Natural killer cell (primary cell): Measurements from ENCODE around the gene C17orf50. TPM values are rescaled to one million over a fixed set of nuclear protein-coding genes. Genes with fewer than 3 reads are reported as not detected.

Experiments
- ATAC-seq, 3 donors: fragments of 150-1000 bp in 2 of 3; fragments of 200-7000 bp in 1 of 3; cut with Tn5 transposase; 1 replicate in 1 of 3; 2 replicates in 2 of 3; pipeline ENCODE4 v1.10.0; 2021; ENCODE audit warnings: mild to moderate bottlenecking in 2 of 3, moderate library complexity in 2 of 3
- DNase-seq, 2 donors: peaks; one replicate each; pipeline versions ENCODE4 v3.0.0 to v3.0.0-alpha.2; 2013 to 2021; ENCODE audit warnings: mixed read lengths in 1 of 2
- H3K27ac ChIP-seq: one replicate; pipeline ENCODE4 v1.5.1; 2013; ENCODE audit warnings: mild to moderate bottlenecking, low read length
- H3K27me3 ChIP-seq: one replicate; pipeline ENCODE4 v1.6.1; 2013; ENCODE audit warnings: low read length; ENCODE audit not compliant: control insufficient read depth, insufficient read depth
- H3K36me3 ChIP-seq: one replicate; pipeline ENCODE4 v1.6.1; 2013; ENCODE audit warnings: low read length; ENCODE audit not compliant: control insufficient read depth, insufficient read depth
- H3K4me1 ChIP-seq: one replicate; pipeline ENCODE4 v1.6.1; 2013; ENCODE audit warnings: low read length; ENCODE audit not compliant: control insufficient read depth, insufficient read depth
- H3K4me3 ChIP-seq: one replicate; pipeline ENCODE4 v1.5.1; 2013; ENCODE audit warnings: low read length
- H3K9me3 ChIP-seq: one replicate; pipeline ENCODE4 v1.6.1; 2013; ENCODE audit warnings: low read length; ENCODE audit not compliant: control insufficient read depth, insufficient read depth
- H3K27ac Mint-ChIP-seq, 2 donors: one replicate each; pipeline ENCODE4 v1.8.0; 2022; ENCODE audit warnings: mild to moderate bottlenecking in 2 of 2, mixed read lengths in 2 of 2, moderate library complexity in 1 of 2
- H3K27me3 Mint-ChIP-seq, 2 donors: one replicate each; pipeline ENCODE4 v1.8.0; 2022; ENCODE audit warnings: low read depth in 2 of 2, mixed read lengths in 2 of 2
- H3K36me3 Mint-ChIP-seq: one replicate; pipeline ENCODE4 v1.8.0; 2022; ENCODE audit warnings: mixed read lengths
- H3K4me1 Mint-ChIP-seq, 2 donors: one replicate each; pipeline ENCODE4 v1.8.0; 2022; ENCODE audit warnings: mixed read lengths in 2 of 2
- H3K4me3 Mint-ChIP-seq: one replicate; pipeline ENCODE4 v1.8.0; 2022; ENCODE audit warnings: mild to moderate bottlenecking, moderate library complexity, mixed read lengths
- H3K9me3 Mint-ChIP-seq, 2 donors: one replicate each; pipeline ENCODE4 v1.8.0; 2022; ENCODE audit warnings: mixed read lengths in 2 of 2
- CTCF ChIP-seq: fragments of 200-600 bp; IDR thresholded peaks from one replicate; pipeline ENCODE4 v1.8.0; 2022; ENCODE audit warnings: antibody characterized with exemption
- WGBS: methylation state at CpG from one replicate; pipeline ENCODE4 v1.1.7; 2013; ENCODE audit warnings: missing lambda C conversion rate; ENCODE audit not compliant: insufficient coverage; 5-methylcytosine and 5-hydroxymethylcytosine counted together
- intact Hi-C: fragments of 100-400 bp; cut with micrococcal nuclease; formaldehyde crosslinking; loops from one replicate; pipeline ENCODE4 v1.14.2; 2022
- total RNA-seq, 4 donors: library from RNA; stranded (reverse); fragments of 120-200 nt in 1 of 4; gene quantifications; one replicate each; pipeline versions ENCODE4 v1.2.3 to v1.2.4, GENCODE V29; 2013 to 2022

The C17orf50 gene
- total RNA-seq, 3 donors from 2014 or later (not counting 1 experiment from before 2014, with no cell fraction given) = not detected

DNA sequence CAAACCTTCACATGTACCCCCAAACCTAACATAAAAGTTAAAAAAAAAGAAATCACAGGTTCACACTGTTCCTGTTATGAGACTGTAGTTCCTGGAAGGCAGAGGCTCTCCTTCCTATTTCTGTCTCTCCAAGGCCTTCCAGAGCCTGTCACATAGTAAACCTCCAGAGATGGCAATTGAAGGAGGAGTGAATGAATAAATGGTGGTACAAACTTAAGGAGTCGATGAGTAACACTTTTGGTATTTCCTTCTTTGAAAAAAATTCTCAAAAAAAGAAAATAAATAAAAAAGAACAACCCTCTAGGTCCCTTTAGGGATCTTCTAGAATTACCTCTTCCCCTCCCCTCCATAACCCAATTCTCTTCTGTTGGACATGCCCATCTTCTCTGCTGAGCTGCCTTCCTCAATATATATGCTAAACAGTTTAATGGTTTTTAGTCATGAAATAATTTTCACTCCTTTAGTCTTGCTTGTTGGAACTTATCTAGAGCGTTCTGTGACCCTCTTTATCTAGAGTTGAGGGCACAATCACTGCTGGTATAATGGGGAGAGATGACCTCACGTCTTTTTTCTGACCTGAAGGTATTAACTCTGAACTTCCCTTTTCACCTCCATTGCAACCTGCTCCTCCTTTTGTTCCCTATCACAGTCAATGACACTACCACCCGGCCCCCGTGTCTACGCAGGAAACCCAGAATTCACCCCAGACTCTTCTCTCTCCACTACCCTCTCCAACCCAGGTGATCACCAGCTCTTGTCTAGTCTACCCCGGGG, 46.9 kb downstream of the C17orf50 start:
- peaks cover 40 to 43% of the 10 kb centered on the region in 2 donors for H3K4me1 Mint-ChIP-seq
- no peaks in the 10 kb centered on the region for H3K9me3 Mint-ChIP-seq
- TF ChIP-seq CTCF = no peak
- H3K27ac ChIP-seq = no peak overlapping the region
- no peaks in the 10 kb centered on the region for H3K27me3 ChIP-seq
- intact Hi-C loops = loop anchor here (5.0 kb wide), 1 partner anchor 495 kb away; no protein-coding TSS in a partner anchor
- H3K36me3 ChIP-seq = no peaks in the 10 kb centered on the region
- H3K4me3 ChIP-seq = no peak overlapping the region
- WGBS = 83% methylated on average over 6 of the region's 7 CpGs
- peak overlapping the region; percentile 51 for H3K4me3 Mint-ChIP-seq
- no peaks in the 10 kb centered on the region for H3K27me3 Mint-ChIP-seq
- H3K4me1 ChIP-seq = peaks cover 18% of the 10 kb centered on the region
- peak overlapping the region; percentile 98 for H3K27ac Mint-ChIP-seq
- no peaks in the 10 kb centered on the region for H3K9me3 ChIP-seq
- no peak for DNase-seq
- ATAC-seq = no peak
- H3K36me3 Mint-ChIP-seq = no peaks in the 10 kb centered on the region

DNA sequence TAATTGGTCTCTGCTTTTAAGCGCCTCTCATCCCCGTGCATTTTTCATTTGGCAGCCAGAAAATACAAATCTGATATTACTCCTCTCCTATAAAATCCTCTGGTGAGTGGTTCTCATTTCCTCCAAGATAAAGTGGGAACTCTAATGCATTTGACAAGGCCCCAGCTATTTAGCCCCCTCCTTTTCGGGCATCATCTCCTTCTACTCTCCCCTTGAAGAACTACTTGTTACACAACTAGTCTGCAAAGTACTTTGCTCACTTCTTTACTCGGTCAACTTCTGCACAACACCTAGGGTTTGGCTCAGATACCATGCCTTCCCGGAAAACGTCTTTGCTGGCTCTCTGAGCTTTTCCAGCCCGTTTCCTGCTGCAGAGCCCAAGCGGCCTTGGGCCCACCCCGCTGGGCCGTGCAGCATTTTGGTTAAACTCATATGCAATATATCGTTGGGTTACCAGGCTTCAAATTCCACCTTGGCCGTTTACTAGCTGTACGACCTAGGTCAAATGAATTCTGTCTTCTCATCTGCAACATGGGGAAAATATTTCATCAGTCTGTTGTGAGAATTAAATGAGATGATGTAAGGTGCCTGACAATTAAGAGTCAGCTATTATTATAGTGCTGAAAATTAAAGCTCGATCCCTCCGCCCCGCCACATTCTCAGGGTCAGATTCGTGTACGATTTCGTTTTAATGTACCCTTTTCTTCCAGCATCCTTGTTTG, 47.7 kb downstream of the C17orf50 start:
- Histone ChIP-seq H3K9me3 (no peaks in the 10 kb centered on the region), H3K4me3 (peak overlapping the region; percentile 91), H3K36me3 (no peaks in the 10 kb centered on the region), H3K27ac (peak overlapping the region; percentile 94), H3K27me3 (no peaks in the 10 kb centered on the region), H3K4me1 (peaks cover 18% of the 10 kb centered on the region)
- Mint-ChIP-seq H3K27ac (peak overlapping the region; percentile 98), H3K4me3 (peak overlapping the region; percentile 90), H3K36me3 (no peaks in the 10 kb centered on the region), H3K4me1 (peaks cover 46 to 50% of the 10 kb centered on the region in 2 donors), H3K9me3 (no peaks in the 10 kb centered on the region), H3K27me3 (no peaks in the 10 kb centered on the region)
- ATAC-seq (no peak), DNase-seq (no peak)
- WGBS = 30% methylated on average over 19 of the region's 19 CpGs
- intact Hi-C loops = loop anchor here (5.0 kb wide), 1 partner anchor 496 kb away; no protein-coding TSS in a partner anchor
- no peak for TF ChIP-seq CTCF

DNA sequence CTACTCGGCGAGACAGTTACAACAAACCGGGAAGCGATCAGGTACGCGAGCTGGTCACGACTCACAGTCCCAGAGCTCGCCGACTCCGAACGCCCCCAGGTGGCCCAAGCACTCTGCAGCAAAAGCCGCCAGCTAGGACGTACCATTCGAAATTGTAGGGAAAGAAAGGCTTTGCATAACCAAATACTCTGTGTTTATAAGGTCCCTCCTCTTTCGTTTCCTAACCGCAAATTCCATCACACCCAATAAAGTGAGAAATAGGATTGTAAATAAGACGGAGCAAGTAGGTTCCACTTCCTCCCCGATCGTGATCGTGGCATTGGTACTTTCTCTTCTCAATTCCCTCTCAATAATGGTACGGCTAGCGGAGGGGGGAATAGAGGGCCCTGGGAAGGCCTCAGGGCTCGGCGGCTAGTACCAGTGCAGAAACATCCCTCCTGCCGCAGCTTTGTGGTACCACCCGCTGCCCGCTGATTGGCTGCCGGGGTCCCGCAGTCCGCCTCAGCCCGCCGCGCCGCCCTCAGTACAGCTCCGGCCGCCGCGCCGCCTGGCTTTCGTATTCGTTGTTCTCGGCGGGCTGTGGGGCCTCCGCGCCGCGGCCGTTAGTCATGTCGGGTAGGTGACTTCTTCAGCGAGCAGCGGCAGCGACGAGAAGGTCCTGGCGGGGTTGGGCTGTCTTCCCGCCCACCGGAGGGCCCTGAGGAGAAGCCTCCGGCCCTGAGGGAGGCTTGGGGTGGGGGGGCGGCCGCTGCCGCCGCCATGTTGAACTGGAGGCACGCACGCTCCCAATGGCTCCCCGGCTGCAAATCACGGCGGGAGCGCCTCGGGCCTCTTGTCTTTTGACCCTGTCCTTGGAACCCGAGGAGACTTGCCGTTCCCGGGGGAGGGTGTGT, 48.5 kb downstream of the C17orf50 start, which contains the start of gene TAF15:
Gene TAF15 (plus strand): TSS at position 523 of the 893 bp plus-strand sequence. CDS start 86 bp downstream, at position 609.
- peak within 1 kb of the TSS; percentile 90 for H3K4me3 Mint-ChIP-seq
- H3K27me3 Mint-ChIP-seq = no peaks in the 10 kb centered on the region
- peaks cover 52 to 55% of the 10 kb centered on the region in 2 donors for H3K4me1 Mint-ChIP-seq
- peak within 1 kb of the TSS; percentile 91 for H3K4me3 ChIP-seq
- TF ChIP-seq CTCF = peak; percentile 81
- no peaks in the 10 kb centered on the region for H3K9me3 Mint-ChIP-seq
- ATAC-seq (peak; percentile 90 to 98 (median 92)), DNase-seq (peak; percentile 97)
- H3K36me3 Mint-ChIP-seq = no peaks in the 10 kb centered on the region
- intact Hi-C loops = loop anchor here (1.0 to 5.0 kb wide), 3 partner anchors 45 to 677 kb away; partner anchors contain the start of gene ZNHIT3
- no peaks in the 10 kb centered on the region for H3K27me3 ChIP-seq
- H3K9me3 ChIP-seq = no peaks in the 10 kb centered on the region
- under 1% methylated on average over 63 of the region's 71 CpGs for WGBS
- H3K27ac ChIP-seq = peak within 1 kb of the TSS; percentile 94
- H3K4me1 ChIP-seq = peaks cover 18% of the 10 kb centered on the region
- H3K27ac Mint-ChIP-seq = peak within 1 kb of the TSS; percentile 98
- H3K36me3 ChIP-seq = no peaks in the 10 kb centered on the region
